Measurements from ENCODE around the gene GUCY2D. TPM values are rescaled to one million over a fixed set of nuclear protein-coding genes. Genes with fewer than 3 reads are reported as not detected.

The GUCY2D gene
- total and polyA plus RNA-seq, 2 donors from 2014 or later, result 0.19 to 0.24 TPM

- no peaks in the 10 kb centered on the region for H3K4me1 ChIP-seq (ENCODE audit: control insufficient read depth in 2 of 3, insufficient read depth in 2 of 3, low read depth in 1 of 3, low read length in 3 of 3)
- H3K36me3 ChIP-seq (ENCODE audit: control insufficient read depth in 2 of 3, insufficient read depth in 3 of 3, low read length in 3 of 3), result no peaks in the 10 kb centered on the region
- intact Hi-C loops (cut with DNase I), result no loop called here
- H3K27me3 ChIP-seq (ENCODE audit: control insufficient read depth, insufficient read depth, low read length), result peaks cover 28% of the 10 kb centered on the region
- no peak overlapping the region for H3K27ac ChIP-seq (ENCODE audit: low read depth in 2 of 2, low read length in 2 of 2)
- DNase-seq, result peak in 2 of 5 donors; percentile 27 to 44
- H3K9me3 ChIP-seq (ENCODE audit: control insufficient read depth in 2 of 3, insufficient read depth in 1 of 3, low read length in 3 of 3), result no peaks in the 10 kb centered on the region
- no peak for TF ChIP-seq CTCF (IDR thresholded peaks at IDR 0.05; ENCODE audit: borderline replicate concordance, extremely low read depth, insufficient read depth)
- no peak for FAIRE-seq
- H3K4me3 ChIP-seq (ENCODE audit: low read length in 3 of 3), result no peak overlapping the region
- no peak overlapping the region for H3K9ac ChIP-seq (ENCODE audit: low read length in 3 of 3)
Observed at GRCh38 chr17:8056976-8057625, 54.7 kb downstream of the GUCY2D start.

- Histone ChIP-seq H3K4me1 (ENCODE audit: control insufficient read depth in 2 of 3, insufficient read depth in 2 of 3, low read depth in 1 of 3, low read length in 3 of 3) (no peaks in the 10 kb centered on the region), H3K27ac (ENCODE audit: low read depth in 2 of 2, low read length in 2 of 2) (no peak overlapping the region), H3K36me3 (ENCODE audit: control insufficient read depth in 2 of 3, insufficient read depth in 3 of 3, low read length in 3 of 3) (no peaks in the 10 kb centered on the region), H3K4me3 (ENCODE audit: low read length in 3 of 3) (no peak overlapping the region), H3K9ac (ENCODE audit: low read length in 3 of 3) (no peak overlapping the region), H3K27me3 (ENCODE audit: control insufficient read depth, insufficient read depth, low read length) (peaks cover 34% of the 10 kb centered on the region), H3K9me3 (ENCODE audit: control insufficient read depth in 2 of 3, insufficient read depth in 1 of 3, low read length in 3 of 3) (no peaks in the 10 kb centered on the region)
- peak; percentile 49 to 90 (median 71) for DNase-seq
- intact Hi-C loops (cut with DNase I), result no loop called here
- peak; percentile 85 for TF ChIP-seq CTCF (IDR thresholded peaks at IDR 0.05; ENCODE audit: borderline replicate concordance, extremely low read depth, insufficient read depth)
- FAIRE-seq, result peak; percentile 42
Observed at GRCh38 chr17:8057691-8058114, 55.3 kb downstream of the GUCY2D start.

GRCh38 chr17:8059131-8059530, 56.7 kb downstream of the GUCY2D start:
- no peaks in the 10 kb centered on the region for H3K4me1 ChIP-seq (ENCODE audit: control insufficient read depth in 2 of 3, insufficient read depth in 2 of 3, low read depth in 1 of 3, low read length in 3 of 3)
- H3K9me3 ChIP-seq (ENCODE audit: control insufficient read depth in 2 of 3, insufficient read depth in 1 of 3, low read length in 3 of 3), result no peaks in the 10 kb centered on the region
- H3K27me3 ChIP-seq (ENCODE audit: control insufficient read depth, insufficient read depth, low read length), result peaks cover 44% of the 10 kb centered on the region
- H3K4me3 ChIP-seq (ENCODE audit: low read length in 3 of 3), result no peak overlapping the region
- FAIRE-seq, result no peak
- H3K36me3 ChIP-seq (ENCODE audit: control insufficient read depth in 2 of 3, insufficient read depth in 3 of 3, low read length in 3 of 3), result no peaks in the 10 kb centered on the region
- intact Hi-C loops (cut with DNase I), result no loop called here
- TF ChIP-seq CTCF (IDR thresholded peaks at IDR 0.05; ENCODE audit: borderline replicate concordance, extremely low read depth, insufficient read depth), result no peak
- no peak overlapping the region for H3K9ac ChIP-seq (ENCODE audit: low read length in 3 of 3)
- DNase-seq, result peak in 2 of 5 donors; percentile 15 to 29
- no peak overlapping the region for H3K27ac ChIP-seq (ENCODE audit: low read depth in 2 of 2, low read length in 2 of 2)

All from kidney (tissue), 14 donors.